ENCODE measurements around the gene RNFT2.

RNFT2 gene

GRCh38 chr12:116880817-116881324, 142.8 kb downstream of the RNFT2 start:
- peak; percentile 36 for DNase-seq

DNA sequence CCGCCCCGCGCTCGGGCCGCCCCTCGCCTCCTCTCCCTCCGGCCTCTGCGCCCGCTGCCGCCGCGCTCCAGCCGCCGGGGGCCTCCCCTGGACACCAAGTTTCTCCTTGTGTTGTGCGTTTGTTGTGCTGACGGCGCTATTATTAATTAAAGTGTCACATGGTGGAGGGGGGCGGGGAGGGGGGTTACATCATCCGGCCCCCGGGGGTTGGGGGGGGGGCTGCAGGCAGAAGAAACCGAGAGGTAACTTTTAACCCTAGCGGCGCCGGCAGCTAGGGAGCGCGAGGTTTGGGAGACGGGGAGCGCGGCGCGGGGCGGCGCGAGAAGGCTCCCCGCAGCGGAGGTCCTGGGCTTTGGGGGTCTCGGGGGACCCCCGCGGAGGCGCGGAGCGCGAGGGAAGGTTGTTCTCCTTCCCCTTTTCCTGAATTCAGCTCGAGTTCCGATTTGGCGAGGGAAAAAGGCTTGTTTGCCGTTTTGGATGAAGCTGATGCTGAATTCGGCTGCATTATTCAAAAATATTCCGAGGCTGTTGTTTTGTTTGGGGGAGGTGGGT, 143.3 kb downstream of the RNFT2 start, which contains the start of gene HRK:
HRK (minus strand) TSS at position 117 of the 552 bp plus-strand sequence. CDS start 134 bp downstream, outside the sequence.
- DNase-seq: no peak

DNA sequence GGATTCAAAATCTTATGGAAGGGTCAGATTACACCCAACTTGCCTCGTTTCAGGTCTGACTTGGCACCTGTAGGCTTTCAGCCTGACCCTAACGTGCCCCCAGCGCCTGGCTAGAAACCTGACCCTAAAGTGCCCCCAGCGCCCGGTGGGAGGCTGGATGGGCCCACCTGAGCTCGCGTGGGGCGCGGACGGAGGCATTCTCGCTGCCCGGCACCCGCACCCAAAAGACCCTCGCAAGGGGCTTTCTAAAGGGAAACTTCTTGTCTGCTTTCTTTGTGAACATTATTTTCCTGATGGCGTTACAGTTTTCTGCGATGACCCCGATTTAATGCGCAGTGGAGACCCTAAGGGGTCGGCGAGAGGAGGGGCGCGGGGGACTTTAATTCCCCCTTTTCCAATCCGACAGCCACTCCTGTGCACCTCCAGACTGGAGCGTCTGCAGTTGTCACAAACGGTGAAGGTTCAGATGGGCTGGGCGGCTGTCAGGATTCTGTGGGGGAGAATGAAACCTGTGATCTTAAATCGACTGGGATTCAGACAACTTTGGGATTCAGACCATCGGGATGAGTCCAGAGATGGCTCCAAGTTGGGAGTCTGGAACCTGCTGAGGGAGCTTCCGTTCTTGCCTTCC, 143.9 kb downstream of the RNFT2 start:
- DNase-seq: no peak

DNA sequence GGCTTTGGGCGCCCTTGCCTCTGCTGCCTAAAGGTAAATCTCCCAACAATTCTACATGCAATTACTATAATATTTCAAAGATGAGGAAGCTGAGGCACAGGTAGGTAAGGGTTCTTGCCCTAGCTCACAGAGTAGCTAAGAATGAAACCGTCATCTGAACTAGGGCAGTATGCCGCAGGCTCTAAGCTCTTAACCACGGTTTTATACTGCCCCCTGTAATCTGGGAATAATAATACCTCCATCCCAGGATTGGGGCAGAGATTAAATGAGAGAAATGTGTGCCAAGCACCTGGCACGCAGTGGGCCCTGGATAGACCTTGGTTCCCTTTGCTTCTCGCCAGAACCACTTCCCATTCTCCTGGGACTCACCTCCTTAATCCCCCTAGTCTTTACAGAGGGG, 144.6 kb downstream of the RNFT2 start:
- no peak for DNase-seq

GRCh38 chr12:116884871-116885270, 146.8 kb downstream of the RNFT2 start:
- DNase-seq: no peak

- no peak for DNase-seq
These were observed 147.4 kb downstream of the RNFT2 start for GRCh38 chr12:116885491-116885890.

DNA sequence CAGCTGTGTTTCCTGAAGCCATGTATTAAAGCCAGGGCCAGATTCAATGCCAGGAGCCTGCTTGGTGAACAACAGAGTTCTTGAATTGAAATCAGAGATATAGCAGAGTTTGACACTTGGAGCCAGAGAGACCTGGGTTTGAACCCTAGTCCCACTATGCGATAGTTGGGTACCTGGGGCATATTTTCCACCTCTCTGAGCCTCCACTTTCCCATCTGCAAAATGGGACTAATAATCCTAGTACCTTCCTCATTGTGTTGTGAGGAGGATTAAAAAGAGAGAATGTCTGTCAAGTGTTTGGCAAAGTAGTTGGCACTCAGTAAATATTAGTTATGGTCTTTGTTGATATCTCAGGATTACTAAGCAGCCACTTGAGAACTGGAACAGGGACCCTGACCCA, 149.1 kb downstream of the RNFT2 start:
- no peak for DNase-seq

GRCh38 chr12:116887897-116888296, 149.8 kb downstream of the RNFT2 start:
- DNase-seq: no peak

- DNase-seq: no peak
These were observed 152.2 kb downstream of the RNFT2 start for GRCh38 chr12:116890330-116890729.

DNA sequence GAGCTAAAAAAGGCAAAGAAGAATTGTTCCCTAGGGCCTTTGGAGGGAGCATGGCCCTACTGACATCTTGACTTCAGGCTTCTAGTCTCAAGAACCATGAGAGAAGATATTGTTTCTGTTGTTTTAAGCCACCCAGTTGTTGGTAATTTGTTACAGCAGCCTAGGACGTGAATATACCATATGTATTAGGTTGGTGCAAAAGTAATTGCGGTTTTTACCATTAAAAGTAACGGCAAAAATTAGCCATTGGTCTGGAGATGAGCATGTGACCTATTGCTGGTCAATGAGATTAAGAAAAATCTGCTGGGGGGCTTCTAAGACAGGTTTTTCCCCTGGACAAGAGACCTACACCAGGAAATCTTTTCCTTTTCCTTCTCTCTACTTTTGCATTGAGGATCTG, 152.9 kb downstream of the RNFT2 start:
- DNase-seq: no peak

DNA sequence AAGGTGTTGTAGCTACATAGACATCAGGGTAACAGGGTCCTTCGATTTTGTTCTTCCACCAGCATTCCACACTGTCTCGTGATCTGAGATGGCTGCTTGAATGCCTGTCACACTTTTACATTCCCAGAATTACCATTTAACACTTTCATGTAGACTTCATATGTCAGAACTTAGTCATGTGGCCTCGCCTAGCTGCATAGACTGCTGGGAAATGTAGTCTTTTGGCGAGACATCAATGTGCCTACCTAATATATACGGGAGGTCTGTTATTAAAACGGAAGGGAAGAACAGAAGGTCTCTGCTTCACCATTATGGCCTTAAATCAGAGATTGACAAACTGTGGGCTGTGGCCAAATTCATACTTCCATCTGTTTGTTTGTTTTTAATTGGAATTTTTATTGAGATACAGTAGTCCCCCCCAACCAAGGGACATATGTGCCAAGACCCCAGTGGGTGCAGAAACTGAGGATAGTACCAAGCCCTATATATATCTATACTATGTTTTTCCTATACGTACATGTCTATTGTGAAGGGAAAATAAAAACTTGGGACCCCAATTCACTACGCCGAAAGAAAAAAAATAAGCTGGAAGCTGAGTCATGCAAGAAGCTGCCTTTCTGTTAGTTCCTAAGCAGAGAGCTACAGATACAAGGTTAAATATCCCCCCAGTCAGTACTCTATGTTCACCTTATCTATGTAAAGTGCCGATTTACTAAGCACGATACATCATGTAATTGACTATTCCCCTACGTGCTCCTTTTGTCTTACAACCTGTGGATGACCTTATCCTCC, 154.4 kb downstream of the RNFT2 start:
- no peak for DNase-seq

DNA sequence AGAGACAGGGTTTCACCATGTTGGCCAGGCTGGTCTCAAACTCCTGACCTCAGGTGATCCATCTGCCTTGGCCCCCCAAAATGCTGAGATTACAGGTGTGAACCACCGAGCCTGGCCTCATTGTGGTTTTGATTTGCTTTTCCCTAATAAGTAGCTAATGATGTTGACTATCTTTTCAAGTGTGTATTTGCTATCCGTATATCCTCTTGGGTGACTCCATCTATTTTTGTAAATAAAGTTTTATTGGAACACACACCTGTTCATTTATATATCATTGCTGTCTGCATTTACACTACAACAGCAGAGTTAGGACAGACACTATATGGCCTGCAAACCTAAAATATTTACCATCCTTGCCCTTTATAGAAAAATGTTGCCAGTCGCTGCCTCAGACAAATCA, 156.8 kb downstream of the RNFT2 start:
- DNase-seq: no peak

DNA sequence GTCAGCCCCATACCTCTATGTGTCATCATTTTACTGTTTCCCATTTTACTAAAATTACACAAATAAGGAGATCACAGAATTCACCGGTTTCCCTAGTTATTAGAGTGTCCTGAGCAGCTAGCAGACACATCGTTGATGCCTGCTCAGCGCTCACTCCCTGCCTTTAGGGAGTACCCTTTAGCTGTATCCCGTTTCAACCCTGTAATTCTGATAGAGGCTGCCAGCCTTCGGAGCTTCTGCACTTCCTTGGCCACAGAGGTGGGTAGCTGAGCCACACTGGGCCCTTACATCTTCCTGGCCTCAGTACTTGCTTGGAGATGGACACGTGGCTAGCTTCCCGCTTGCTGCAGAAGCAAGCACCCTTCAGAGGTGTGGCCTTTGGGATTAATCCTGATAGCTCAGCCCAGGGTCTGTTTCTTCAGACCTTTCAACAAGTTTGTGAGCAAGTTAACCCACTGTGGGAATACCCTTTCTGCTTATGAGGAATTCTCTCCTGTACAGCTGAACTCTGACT, 158.4 kb downstream of the RNFT2 start:
- DNase-seq: no peak

GRCh38 chr12:116897476-116897875, 159.4 kb downstream of the RNFT2 start:
- DNase-seq: no peak

GRCh38 chr12:116898669-116899068, 160.6 kb downstream of the RNFT2 start:
- DNase-seq: no peak

GRCh38 chr12:116901612-116902011, 163.5 kb downstream of the RNFT2 start:
- DNase-seq: no peak
